NB4 (cell line): ENCODE data around the gene EPB41L2.

Experiments used
- POLR2A ChIP-seq: IDR thresholded peaks from 2 replicates; pipeline ENCODE4 v1.6.1; 2011; ENCODE audit warnings: mild to moderate bottlenecking; ENCODE audit not compliant: insufficient read length; ENCODE audit errors: extremely low read depth
- TF ChIP-seq, protein P1 (sequence below): IDR thresholded peaks from one replicate; pipeline ENCODE4 v1.5.1; 2012; ENCODE audit warnings: low read depth, low read length
- TF ChIP-seq, protein P2 (sequence below): IDR thresholded peaks from 2 replicates; pipeline ENCODE4 v1.6.1; 2011; ENCODE audit warnings: low read depth, low read length

GRCh38 chr6:130994319-130995097 is 68.5 kb downstream of the EPB41L2 start:
- TF ChIP-seq, protein P1, sequence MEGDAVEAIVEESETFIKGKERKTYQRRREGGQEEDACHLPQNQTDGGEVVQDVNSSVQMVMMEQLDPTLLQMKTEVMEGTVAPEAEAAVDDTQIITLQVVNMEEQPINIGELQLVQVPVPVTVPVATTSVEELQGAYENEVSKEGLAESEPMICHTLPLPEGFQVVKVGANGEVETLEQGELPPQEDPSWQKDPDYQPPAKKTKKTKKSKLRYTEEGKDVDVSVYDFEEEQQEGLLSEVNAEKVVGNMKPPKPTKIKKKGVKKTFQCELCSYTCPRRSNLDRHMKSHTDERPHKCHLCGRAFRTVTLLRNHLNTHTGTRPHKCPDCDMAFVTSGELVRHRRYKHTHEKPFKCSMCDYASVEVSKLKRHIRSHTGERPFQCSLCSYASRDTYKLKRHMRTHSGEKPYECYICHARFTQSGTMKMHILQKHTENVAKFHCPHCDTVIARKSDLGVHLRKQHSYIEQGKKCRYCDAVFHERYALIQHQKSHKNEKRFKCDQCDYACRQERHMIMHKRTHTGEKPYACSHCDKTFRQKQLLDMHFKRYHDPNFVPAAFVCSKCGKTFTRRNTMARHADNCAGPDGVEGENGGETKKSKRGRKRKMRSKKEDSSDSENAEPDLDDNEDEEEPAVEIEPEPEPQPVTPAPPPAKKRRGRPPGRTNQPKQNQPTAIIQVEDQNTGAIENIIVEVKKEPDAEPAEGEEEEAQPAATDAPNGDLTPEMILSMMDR = no peak
- no peak for TF ChIP-seq POLR2A
- TF ChIP-seq, protein P2, sequence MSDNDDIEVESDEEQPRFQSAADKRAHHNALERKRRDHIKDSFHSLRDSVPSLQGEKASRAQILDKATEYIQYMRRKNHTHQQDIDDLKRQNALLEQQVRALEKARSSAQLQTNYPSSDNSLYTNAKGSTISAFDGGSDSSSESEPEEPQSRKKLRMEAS = no peak
